ENCODE results near the gene B4GALT6. TPM values are rescaled to one million over a fixed set of nuclear protein-coding genes. Genes with fewer than 3 reads are reported as not detected.

B4GALT6 gene
- total RNA-seq, 3 donors from 2014 or later (not counting 1 experiment from before 2014, with no cell fraction given): 18.6 to 33.0 (median 20.6) TPM

DNA sequence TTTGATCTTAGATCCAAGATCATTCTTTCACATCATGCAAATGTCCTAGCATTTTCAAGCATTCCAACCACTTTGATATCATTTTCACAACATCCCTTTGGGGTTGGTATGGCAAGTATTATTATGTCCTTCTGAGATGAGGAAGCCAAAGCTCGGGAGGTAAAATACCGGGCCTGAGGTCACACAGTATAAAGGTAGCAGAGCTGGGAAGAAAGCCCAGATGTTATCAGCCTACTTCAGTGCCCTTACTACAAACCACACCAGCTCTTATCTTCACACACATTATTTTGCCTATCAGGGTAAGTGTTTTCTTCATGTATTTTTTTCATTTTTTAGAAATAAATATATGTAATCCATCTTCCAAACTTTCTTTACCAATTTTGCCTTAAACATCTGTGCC is 4.2 kb upstream of the B4GALT6 start:
- H3K36me3 Mint-ChIP-seq: no peaks in the 10 kb centered on the region
- no peak overlapping the region for H3K27ac ChIP-seq (ENCODE audit: low read length)
- 29% methylated on average over 2 of the region's 2 CpGs for WGBS (ENCODE audit: insufficient coverage)
- H3K9me3 ChIP-seq (ENCODE audit: control insufficient read depth, insufficient read depth, low read length): no peaks in the 10 kb centered on the region
- H3K4me3 Mint-ChIP-seq: no peak overlapping the region
- no peaks in the 10 kb centered on the region for H3K9me3 Mint-ChIP-seq
- H3K36me3 ChIP-seq (ENCODE audit: control insufficient read depth, insufficient read depth, low read length): no peaks in the 10 kb centered on the region
- H3K4me3 ChIP-seq (ENCODE audit: low read length): no peak overlapping the region
- peaks cover 14 to 21% of the 10 kb centered on the region in 2 donors for H3K4me1 Mint-ChIP-seq
- peaks cover 0 to 6% of the 10 kb centered on the region in 2 donors for H3K27me3 Mint-ChIP-seq (ENCODE audit: low read depth in 2 of 2)
- peaks cover 15% of the 10 kb centered on the region for H3K4me1 ChIP-seq (ENCODE audit: control insufficient read depth, insufficient read depth, low read length)
- no peak for TF ChIP-seq CTCF (IDR thresholded peaks at IDR 0.05)
- intact Hi-C loops (cut with micrococcal nuclease): loop anchor here (5.0 to 10.0 kb wide), 3 partner anchors 36 to 326 kb away; partner anchors contain the start of genes RNF125 and TRAPPC8
- H3K27me3 ChIP-seq (ENCODE audit: control insufficient read depth, insufficient read depth, low read length): peaks cover 2% of the 10 kb centered on the region
- H3K27ac Mint-ChIP-seq: no peak overlapping the region
- ATAC-seq: no peak
- no peak for DNase-seq

DNA sequence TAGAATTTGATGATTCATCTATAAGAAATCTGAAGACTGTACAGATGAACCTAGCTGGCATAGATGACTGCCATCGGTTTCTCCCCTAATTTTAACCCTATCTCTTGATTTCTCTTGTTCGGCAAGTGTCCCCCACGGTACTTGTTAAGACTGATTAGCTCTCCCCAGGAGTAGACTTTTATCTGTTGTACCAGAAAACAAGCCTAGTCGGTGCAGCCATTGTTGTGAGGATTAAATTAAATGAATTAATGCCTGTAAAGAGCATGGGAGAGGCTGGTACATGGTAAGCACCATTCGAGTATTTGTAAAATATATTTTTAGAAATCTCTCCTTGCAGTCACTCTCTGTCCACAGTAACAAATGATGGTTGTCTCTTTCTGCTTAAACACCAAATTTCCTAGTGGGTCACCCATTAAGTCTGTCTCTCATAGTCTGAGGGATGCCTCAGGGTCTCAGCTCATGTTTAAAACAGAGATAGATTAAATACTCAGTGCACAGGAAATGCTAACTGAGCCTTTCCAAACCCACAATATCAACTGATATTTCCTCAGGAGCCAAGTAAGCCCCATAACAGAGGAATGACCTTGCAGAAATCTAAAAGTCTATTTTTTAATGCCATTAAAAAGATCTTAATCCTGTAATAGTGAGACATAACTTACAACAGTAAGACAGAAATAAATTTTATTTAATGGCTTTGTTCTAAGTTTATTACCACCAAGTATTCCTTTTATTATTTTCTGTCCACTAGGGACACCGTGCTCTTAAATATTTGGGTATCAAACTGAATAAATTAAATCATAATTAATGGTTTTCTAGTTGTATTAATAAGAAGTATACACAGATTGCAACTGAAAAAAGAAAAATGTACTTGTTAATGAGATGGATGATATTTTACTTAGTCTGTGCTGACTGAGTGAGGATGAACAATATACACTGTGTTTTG is 2.9 kb upstream of the B4GALT6 start:
- Mint-ChIP-seq H3K4me3 (peak overlapping the region; percentile 85), H3K9me3 (no peaks in the 10 kb centered on the region), H3K27me3 (ENCODE audit: low read depth in 2 of 2) (peaks cover 0 to 3% of the 10 kb centered on the region in 2 donors), H3K4me1 (peaks cover 27 to 32% of the 10 kb centered on the region in 2 donors), H3K36me3 (no peaks in the 10 kb centered on the region), H3K27ac (peak overlapping the region; percentile 51 to 86)
- no peaks in the 10 kb centered on the region for H3K9me3 ChIP-seq (ENCODE audit: control insufficient read depth, insufficient read depth, low read length)
- intact Hi-C loops (cut with micrococcal nuclease): loop anchor here (5.0 to 10.0 kb wide), 3 partner anchors 35 to 328 kb away; partner anchors contain the start of genes RNF125 and TRAPPC8
- peaks cover 2% of the 10 kb centered on the region for H3K27me3 ChIP-seq (ENCODE audit: control insufficient read depth, insufficient read depth, low read length)
- H3K4me3 ChIP-seq (ENCODE audit: low read length): no peak overlapping the region
- WGBS (ENCODE audit: insufficient coverage): 60% methylated on average over 4 of the region's 6 CpGs
- no peak for ATAC-seq
- no peak for DNase-seq
- no peak for TF ChIP-seq CTCF (IDR thresholded peaks at IDR 0.05)
- no peaks in the 10 kb centered on the region for H3K36me3 ChIP-seq (ENCODE audit: control insufficient read depth, insufficient read depth, low read length)
- H3K27ac ChIP-seq (ENCODE audit: low read length): no peak overlapping the region
- H3K4me1 ChIP-seq (ENCODE audit: control insufficient read depth, insufficient read depth, low read length): peaks cover 15% of the 10 kb centered on the region

DNA sequence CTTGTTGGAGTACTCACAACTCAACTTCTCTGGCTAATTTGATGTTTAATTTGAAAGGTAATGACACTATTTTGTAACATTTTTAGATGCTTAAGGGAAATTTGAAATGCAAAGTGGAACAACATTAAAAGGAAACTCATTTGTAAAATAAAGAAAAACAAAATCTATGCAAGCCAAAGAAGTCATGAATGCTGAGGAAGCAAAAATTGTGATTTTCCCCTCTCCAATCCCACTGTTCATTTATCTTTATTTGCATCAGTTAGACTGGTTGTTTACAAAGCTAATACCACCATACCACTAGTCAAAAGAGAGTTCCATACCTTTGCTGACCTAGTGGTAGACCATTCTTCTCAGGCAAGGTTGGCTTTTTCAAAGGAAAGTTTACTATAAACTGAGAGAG is 2.2 kb upstream of the B4GALT6 start:
- Mint-ChIP-seq H3K27me3 (ENCODE audit: low read depth in 2 of 2) (peaks cover 0 to 2% of the 10 kb centered on the region in 2 donors), H3K27ac (peak overlapping the region; percentile 86 to 90), H3K36me3 (no peaks in the 10 kb centered on the region), H3K4me1 (peaks cover 29 to 33% of the 10 kb centered on the region in 2 donors), H3K9me3 (no peaks in the 10 kb centered on the region), H3K4me3 (peak overlapping the region; percentile 85)
- no peak overlapping the region for H3K4me3 ChIP-seq (ENCODE audit: low read length)
- H3K27me3 ChIP-seq (ENCODE audit: control insufficient read depth, insufficient read depth, low read length): no peaks in the 10 kb centered on the region
- intact Hi-C loops (cut with micrococcal nuclease): loop anchor here (5.0 to 10.0 kb wide), 3 partner anchors 34 to 328 kb away; partner anchors contain the start of genes RNF125 and TRAPPC8
- no peak overlapping the region for H3K27ac ChIP-seq (ENCODE audit: low read length)
- TF ChIP-seq CTCF (IDR thresholded peaks at IDR 0.05): no peak
- peaks cover 15% of the 10 kb centered on the region for H3K4me1 ChIP-seq (ENCODE audit: control insufficient read depth, insufficient read depth, low read length)
- H3K36me3 ChIP-seq (ENCODE audit: control insufficient read depth, insufficient read depth, low read length): no peaks in the 10 kb centered on the region
- DNase-seq (no peak), ATAC-seq (no peak)
- H3K9me3 ChIP-seq (ENCODE audit: control insufficient read depth, insufficient read depth, low read length): no peaks in the 10 kb centered on the region
